Measurements from ENCODE around the gene MEIS2. TPM values are rescaled to one million over a fixed set of nuclear protein-coding genes. Genes with fewer than 3 reads are reported as not detected.

Gene MEIS2
- total RNA-seq, 1 donor: 43.7 TPM

Small RNA genes within 50 kb of the gene (small RNA-seq; reads per million reads assigned to genes)
- gene MIR8063 (not detected), gene RF00012 (not detected), gene RF00019 (not detected)
